HG02642 (cell line): ENCODE data around the gene PISD.
"Not testable (repeated sequence)": the region's sequence is repeated elsewhere in the genome, so short reads cannot be mapped to it uniquely, and the experiment has no call there.

Source experiments
- ATAC-seq: cut with Tn5 transposase; IDR thresholded peaks from one replicate; pipeline ENCODE4 v1.9.1; 2021; ENCODE audit warnings: mild to moderate bottlenecking; ENCODE audit not compliant: unreplicated experiment, poor library complexity

PISD gene

GRCh38 chr22:31612891-31613285, 49.1 kb downstream of the PISD start:
- no peak for ATAC-seq

GRCh38 chr22:31611061-31611760, 50.8 kb downstream of the PISD start:
- ATAC-seq, result no peak

GRCh38 chr22:31610611-31611010, 51.4 kb downstream of the PISD start:
- no peak for ATAC-seq

GRCh38 chr22:31609716-31610115, 52.3 kb downstream of the PISD start:
- ATAC-seq, result no peak

- no peak for ATAC-seq
Observed at GRCh38 chr22:31607696-31608095, 54.3 kb downstream of the PISD start.

GRCh38 chr22:31605851-31606585, 56.0 kb downstream of the PISD start:
- ATAC-seq, result no peak

GRCh38 chr22:31604746-31605705, 57.0 kb downstream of the PISD start:
- ATAC-seq, result no peak

- no peak for ATAC-seq
Observed at GRCh38 chr22:31604137-31604705, 57.8 kb downstream of the PISD start.

GRCh38 chr22:31603574-31603973, 58.4 kb downstream of the PISD start:
- no peak for ATAC-seq

GRCh38 chr22:31603081-31603525, 58.9 kb downstream of the PISD start:
- no peak for ATAC-seq

- ATAC-seq, result no peak
Observed at GRCh38 chr22:31602259-31602952, 59.6 kb downstream of the PISD start.

GRCh38 chr22:31595271-31595670, 66.7 kb downstream of the PISD start:
- no peak for ATAC-seq

GRCh38 chr22:31590161-31590560, 71.9 kb downstream of the PISD start:
- ATAC-seq, result not testable (repeated sequence)

- ATAC-seq, result no peak
Observed at GRCh38 chr22:31588970-31589675, 72.9 kb downstream of the PISD start.

- ATAC-seq, result no peak
Observed at GRCh38 chr22:31586137-31586920, 75.7 kb downstream of the PISD start.

GRCh38 chr22:31585161-31585859, 76.7 kb downstream of the PISD start:
- ATAC-seq, result no peak

GRCh38 chr22:31584804-31585160, 77.2 kb downstream of the PISD start:
- no peak for ATAC-seq
